ENCODE results near the gene SPTBN1. TPM values are rescaled to one million over a fixed set of nuclear protein-coding genes. Genes with fewer than 3 reads are reported as not detected.

SPTBN1 gene
- total and polyA plus RNA-seq, 2 of the 13 experiments (the other 11 are each of a cell fraction or from before 2014, with no cell fraction given), result 123 to 299 TPM

DNA sequence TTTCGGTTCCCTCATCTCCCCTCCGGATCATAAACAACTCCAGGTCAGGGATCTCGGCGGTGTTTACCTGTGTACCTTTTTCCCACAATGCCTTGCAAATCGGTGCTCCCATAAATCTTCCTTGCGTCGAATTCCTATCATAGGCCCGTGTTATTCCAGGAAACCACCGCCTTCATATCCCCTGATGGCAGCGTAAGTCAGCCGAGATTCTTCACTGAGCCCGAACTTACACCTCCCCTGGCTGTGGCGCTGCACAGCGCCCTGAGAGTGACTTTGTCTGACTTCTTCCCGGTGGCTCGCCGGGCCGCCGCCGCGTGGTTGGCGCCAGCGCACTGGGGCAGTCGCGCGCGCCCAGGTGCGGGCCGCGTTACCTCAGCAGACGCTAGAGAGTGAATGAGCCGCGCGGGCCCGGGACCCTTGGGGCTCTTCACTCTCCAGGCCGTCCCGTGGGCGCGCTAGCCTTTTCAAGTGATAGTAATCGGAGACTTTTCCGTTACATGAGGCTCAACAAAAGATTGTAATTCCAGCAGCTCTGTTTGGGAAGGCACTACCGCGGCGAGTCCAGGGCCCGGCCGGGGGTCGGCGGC, 101.6 kb downstream of the SPTBN1 start (continued):
- TF ChIP-seq, protein P1, sequence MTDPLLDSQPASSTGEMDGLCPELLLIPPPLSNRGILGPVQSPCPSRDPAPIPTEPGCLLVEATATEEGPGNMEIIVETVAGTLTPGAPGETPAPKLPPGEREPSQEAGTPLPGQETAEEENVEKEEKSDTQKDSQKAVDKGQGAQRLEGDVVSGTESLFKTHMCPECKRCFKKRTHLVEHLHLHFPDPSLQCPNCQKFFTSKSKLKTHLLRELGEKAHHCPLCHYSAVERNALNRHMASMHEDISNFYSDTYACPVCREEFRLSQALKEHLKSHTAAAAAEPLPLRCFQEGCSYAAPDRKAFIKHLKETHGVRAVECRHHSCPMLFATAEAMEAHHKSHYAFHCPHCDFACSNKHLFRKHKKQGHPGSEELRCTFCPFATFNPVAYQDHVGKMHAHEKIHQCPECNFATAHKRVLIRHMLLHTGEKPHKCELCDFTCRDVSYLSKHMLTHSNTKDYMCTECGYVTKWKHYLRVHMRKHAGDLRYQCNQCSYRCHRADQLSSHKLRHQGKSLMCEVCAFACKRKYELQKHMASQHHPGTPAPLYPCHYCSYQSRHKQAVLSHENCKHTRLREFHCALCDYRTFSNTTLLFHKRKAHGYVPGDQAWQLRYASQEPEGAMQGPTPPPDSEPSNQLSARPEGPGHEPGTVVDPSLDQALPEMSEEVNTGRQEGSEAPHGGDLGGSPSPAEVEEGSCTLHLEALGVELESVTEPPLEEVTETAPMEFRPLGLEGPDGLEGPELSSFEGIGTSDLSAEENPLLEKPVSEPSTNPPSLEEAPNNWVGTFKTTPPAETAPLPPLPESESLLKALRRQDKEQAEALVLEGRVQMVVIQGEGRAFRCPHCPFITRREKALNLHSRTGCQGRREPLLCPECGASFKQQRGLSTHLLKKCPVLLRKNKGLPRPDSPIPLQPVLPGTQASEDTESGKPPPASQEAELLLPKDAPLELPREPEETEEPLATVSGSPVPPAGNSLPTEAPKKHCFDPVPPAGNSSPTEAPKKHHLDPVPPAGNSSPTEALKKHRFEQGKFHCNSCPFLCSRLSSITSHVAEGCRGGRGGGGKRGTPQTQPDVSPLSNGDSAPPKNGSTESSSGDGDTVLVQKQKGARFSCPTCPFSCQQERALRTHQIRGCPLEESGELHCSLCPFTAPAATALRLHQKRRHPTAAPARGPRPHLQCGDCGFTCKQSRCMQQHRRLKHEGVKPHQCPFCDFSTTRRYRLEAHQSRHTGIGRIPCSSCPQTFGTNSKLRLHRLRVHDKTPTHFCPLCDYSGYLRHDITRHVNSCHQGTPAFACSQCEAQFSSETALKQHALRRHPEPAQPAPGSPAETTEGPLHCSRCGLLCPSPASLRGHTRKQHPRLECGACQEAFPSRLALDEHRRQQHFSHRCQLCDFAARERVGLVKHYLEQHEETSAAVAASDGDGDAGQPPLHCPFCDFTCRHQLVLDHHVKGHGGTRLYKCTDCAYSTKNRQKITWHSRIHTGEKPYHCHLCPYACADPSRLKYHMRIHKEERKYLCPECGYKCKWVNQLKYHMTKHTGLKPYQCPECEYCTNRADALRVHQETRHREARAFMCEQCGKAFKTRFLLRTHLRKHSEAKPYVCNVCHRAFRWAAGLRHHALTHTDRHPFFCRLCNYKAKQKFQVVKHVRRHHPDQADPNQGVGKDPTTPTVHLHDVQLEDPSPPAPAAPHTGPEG (CRISPR knock-in tag; IDR thresholded peaks at IDR 0.05), result peak; percentile 61
- TF ChIP-seq, protein P2, sequence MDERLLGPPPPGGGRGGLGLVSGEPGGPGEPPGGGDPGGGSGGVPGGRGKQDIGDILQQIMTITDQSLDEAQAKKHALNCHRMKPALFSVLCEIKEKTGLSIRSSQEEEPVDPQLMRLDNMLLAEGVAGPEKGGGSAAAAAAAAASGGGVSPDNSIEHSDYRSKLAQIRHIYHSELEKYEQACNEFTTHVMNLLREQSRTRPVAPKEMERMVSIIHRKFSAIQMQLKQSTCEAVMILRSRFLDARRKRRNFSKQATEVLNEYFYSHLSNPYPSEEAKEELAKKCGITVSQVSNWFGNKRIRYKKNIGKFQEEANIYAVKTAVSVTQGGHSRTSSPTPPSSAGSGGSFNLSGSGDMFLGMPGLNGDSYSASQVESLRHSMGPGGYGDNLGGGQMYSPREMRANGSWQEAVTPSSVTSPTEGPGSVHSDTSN (CRISPR knock-in tag; IDR thresholded peaks at IDR 0.05), result no peak
- peak; percentile 18; the same call in 1 of the 2 replicates for TF ChIP-seq ZNF552 (CRISPR knock-in tag; IDR thresholded peaks at IDR 0.05; ENCODE audit: borderline replicate concordance)
- TF ChIP-seq, protein P3, sequence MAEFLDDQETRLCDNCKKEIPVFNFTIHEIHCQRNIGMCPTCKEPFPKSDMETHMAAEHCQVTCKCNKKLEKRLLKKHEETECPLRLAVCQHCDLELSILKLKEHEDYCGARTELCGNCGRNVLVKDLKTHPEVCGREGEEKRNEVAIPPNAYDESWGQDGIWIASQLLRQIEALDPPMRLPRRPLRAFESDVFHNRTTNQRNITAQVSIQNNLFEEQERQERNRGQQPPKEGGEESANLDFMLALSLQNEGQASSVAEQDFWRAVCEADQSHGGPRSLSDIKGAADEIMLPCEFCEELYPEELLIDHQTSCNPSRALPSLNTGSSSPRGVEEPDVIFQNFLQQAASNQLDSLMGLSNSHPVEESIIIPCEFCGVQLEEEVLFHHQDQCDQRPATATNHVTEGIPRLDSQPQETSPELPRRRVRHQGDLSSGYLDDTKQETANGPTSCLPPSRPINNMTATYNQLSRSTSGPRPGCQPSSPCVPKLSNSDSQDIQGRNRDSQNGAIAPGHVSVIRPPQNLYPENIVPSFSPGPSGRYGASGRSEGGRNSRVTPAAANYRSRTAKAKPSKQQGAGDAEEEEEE (CRISPR knock-in tag; IDR thresholded peaks at IDR 0.05; ENCODE audit: borderline replicate concordance), result peak; percentile 69; the same call in 1 of the 2 replicates
- 0 out of 2 replicates have a peak, but pooled peaks have one; percentile 15 for TF ChIP-seq WIZ (CRISPR knock-in tag; IDR thresholded peaks at IDR 0.05)
- no peak for TF ChIP-seq ATRX (CRISPR knock-in tag; IDR thresholded peaks at IDR 0.05; ENCODE audit: borderline replicate concordance)
- peak; percentile 84 for TF ChIP-seq SAP130 (CRISPR knock-in tag; IDR thresholded peaks at IDR 0.05; ENCODE audit: low read depth)
- no peak; the same call in 1 of the 2 replicates for TF ChIP-seq SATB2 (CRISPR knock-in tag; IDR thresholded peaks at IDR 0.05)
- no peak for TF ChIP-seq ZNF432 (CRISPR knock-in tag; IDR thresholded peaks at IDR 0.05; ENCODE audit: borderline replicate concordance)
- no peak for TF ChIP-seq ZNF614 (CRISPR knock-in tag; IDR thresholded peaks at IDR 0.05; ENCODE audit: borderline replicate concordance)
- TF ChIP-seq ZNF292 (CRISPR knock-in tag; IDR thresholded peaks at IDR 0.05; ENCODE audit: borderline replicate concordance, low read depth), result peak; percentile 52; the same call in 1 of the 2 replicates
- TF ChIP-seq ZNF326 (CRISPR knock-in tag; IDR thresholded peaks at IDR 0.05; ENCODE audit: borderline replicate concordance), result no peak
- TF ChIP-seq ZNF136 (CRISPR knock-in tag; IDR thresholded peaks at IDR 0.05; ENCODE audit: low read depth), result 0 out of 2 replicates have a peak, but pooled peaks have one; percentile 76
- peak; percentile 76 for TF ChIP-seq MIXL1 (CRISPR knock-in tag; IDR thresholded peaks at IDR 0.05)
- peak; percentile 73 for TF ChIP-seq GABPB1 (CRISPR knock-in tag; IDR thresholded peaks at IDR 0.05)
- TF ChIP-seq KLF12 (CRISPR knock-in tag; IDR thresholded peaks at IDR 0.05; ENCODE audit: borderline replicate concordance), result no peak
- TF ChIP-seq CHD4 (IDR thresholded peaks at IDR 0.05; ENCODE audit: borderline replicate concordance, low read length), result no peak
- TF ChIP-seq ZSCAN22 (CRISPR knock-in tag; IDR thresholded peaks at IDR 0.05), result no peak; the same call in 1 of the 2 replicates
- 0 out of 2 replicates have a peak, but pooled peaks have one; percentile 67 for TF ChIP-seq ZNF234 (CRISPR knock-in tag; conservative IDR thresholded peaks at IDR 0.05)
